ENCODE results near the gene ZNF672.

DNA sequence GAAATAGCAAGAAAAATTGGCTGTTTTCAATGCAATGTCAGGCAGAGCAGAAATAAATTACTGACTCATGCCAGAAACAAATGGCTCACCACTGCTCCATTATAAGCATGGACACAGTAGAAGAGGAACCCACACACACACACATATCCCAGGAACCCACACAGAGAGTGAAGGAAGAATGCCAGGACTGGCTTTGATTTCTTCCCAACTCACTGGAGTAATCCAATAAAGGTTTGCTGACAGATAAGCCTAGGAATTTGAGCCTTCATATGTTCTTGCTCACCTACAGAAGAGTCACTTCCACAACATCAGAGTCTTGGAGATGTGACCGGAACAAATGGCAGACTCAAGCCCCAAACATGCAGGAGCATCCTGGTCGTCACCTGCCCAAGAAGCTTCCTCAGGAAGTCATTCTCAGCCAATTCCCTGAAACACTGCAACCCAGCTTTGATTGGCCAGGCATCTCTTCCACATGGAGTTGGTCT is 14.5 kb upstream of the ZNF672 start:
- TF ChIP-seq POLR2A (IDR thresholded peaks at IDR 0.05; ENCODE audit: low read depth, low read length) (peak; percentile 36; the same call in 1 of the 2 replicates), CTCF (conservative IDR thresholded peaks at IDR 0.05; ENCODE audit: low read depth, low read length) (no peak), SMC3 (IDR thresholded peaks at IDR 0.05; ENCODE audit: low read depth, low read length) (no peak), RCOR1 (IDR thresholded peaks at IDR 0.05; ENCODE audit: insufficient replicate concordance, low read length) (no peak)

Data from IMR-90 (cell line).